PC-9 (cell line): ENCODE data around the gene SH3RF3. TPM values are rescaled to one million over a fixed set of nuclear protein-coding genes. Genes with fewer than 3 reads are reported as not detected.

Experiments used
- BruUV-seq: library from RNA; stranded (reverse); fragments of 400-500 nt; replicated peaks from 2 replicates; lab custom pipeline; 2021; lab: Mats Ljungman, UMichigan
- CTCF ChIA-PET: fragments of 300-600 bp; sonication (Branson Sonifier 250); formaldehyde crosslinking; loops from one replicate; lab custom pipeline; 2022; ENCODE audit warnings: antibody characterized with exemption; lab: Charles Lee
- POLR2A ChIA-PET: fragments of 300-600 bp; sonication (Branson Sonifier 250); formaldehyde crosslinking; loops from one replicate; lab custom pipeline; 2022; ENCODE audit warnings: antibody characterized with exemption; ENCODE audit not compliant: unreplicated experiment; lab: Charles Lee
- DNase-seq, 2 experiments: peaks; one replicate each; pipeline versions ENCODE4 v3.0.0 to v3.0.0-alpha.2; 2015 to 2022; ENCODE audit warnings: mixed read lengths in 1 of 2
- H2AFZ ChIP-seq: fragments of 200-600 bp; sonication (generic); 2 replicates; pipeline ENCODE4 v1.8.1; 2017; ENCODE audit warnings: antibody characterized with exemption
- H3F3A ChIP-seq: fragments of 200-600 bp; sonication (generic); 2 replicates; pipeline ENCODE4 v1.8.1; 2017; ENCODE audit warnings: antibody characterized with exemption, mild to moderate bottlenecking, low read depth; ENCODE audit not compliant: insufficient read depth
- H3K27ac ChIP-seq: fragments of 200-600 bp; sonication (generic); 2 replicates; pipeline ENCODE4 v1.6.1; 2016; ENCODE audit warnings: mixed run types
- H3K27me3 ChIP-seq: fragments of 200-600 bp; sonication (generic); 2 replicates; pipeline ENCODE4 v1.6.1; 2016; ENCODE audit warnings: low read depth, mixed run types; ENCODE audit not compliant: insufficient read depth
- H3K36me3 ChIP-seq: fragments of 200-600 bp; sonication (generic); 2 replicates; pipeline ENCODE4 v1.6.1; 2016; ENCODE audit warnings: low read depth, mixed run types
- H3K4me1 ChIP-seq: fragments of 200-600 bp; sonication (generic); replicated peaks from 2 replicates; pipeline ENCODE4 v1.6.1; 2016; ENCODE audit warnings: mixed run types; ENCODE audit not compliant: insufficient read depth
- H3K4me2 ChIP-seq: fragments of 200-600 bp; sonication (generic); 2 replicates; pipeline ENCODE4 v1.6.1; 2017; ENCODE audit warnings: mixed run types
- H3K4me3 ChIP-seq: fragments of 200-600 bp; sonication (generic); 2 replicates; pipeline ENCODE4 v1.6.1; 2016; ENCODE audit warnings: mixed run types
- H3K79me2 ChIP-seq: fragments of 200-600 bp; sonication (generic); 2 replicates; pipeline ENCODE4 v1.6.1; 2017; ENCODE audit warnings: low read depth, mixed run types
- H3K9me2 ChIP-seq: fragments of 200-600 bp; sonication (generic); 2 replicates; pipeline ENCODE4 v1.8.1; 2017; ENCODE audit warnings: mild to moderate bottlenecking; ENCODE audit not compliant: insufficient read depth
- H3K9me3 ChIP-seq: fragments of 200-600 bp; sonication (generic); 2 replicates; pipeline ENCODE4 v1.8.1; 2016; ENCODE audit warnings: low read depth; ENCODE audit not compliant: insufficient read depth
- H4K20me1 ChIP-seq: fragments of 200-600 bp; sonication (generic); 2 replicates; pipeline ENCODE4 v1.8.1; 2017; ENCODE audit not compliant: insufficient read depth
- EZH2 ChIP-seq: fragments of 200-600 bp; sonication (generic); IDR thresholded peaks from 2 replicates; pipeline ENCODE4 v1.8.0; 2017; ENCODE audit warnings: antibody characterized with exemption, low read depth
- intact Hi-C: fragments of 100-400 bp; cut with micrococcal nuclease; formaldehyde crosslinking; loops from one replicate; pipeline ENCODE4 v1.10.0; 2022; ENCODE audit not compliant: unreplicated experiment
- total RNA-seq: library from RNA; stranded (reverse); gene quantifications from 2 replicates; pipeline ENCODE4 v1.2.3, GENCODE V29; 2021
- TF ChIP-seq, protein P1 (sequence below): fragments of 200-600 bp; sonication (generic); conservative IDR thresholded peaks from 2 replicates; pipeline ENCODE4 v1.6.1; 2017; ENCODE audit warnings: mixed run types, antibody characterized with exemption, mild to moderate bottlenecking, moderate library complexity

SH3RF3 gene
- total RNA-seq, 1 experiment from 2014 or later: 6.1 TPM

DNA sequence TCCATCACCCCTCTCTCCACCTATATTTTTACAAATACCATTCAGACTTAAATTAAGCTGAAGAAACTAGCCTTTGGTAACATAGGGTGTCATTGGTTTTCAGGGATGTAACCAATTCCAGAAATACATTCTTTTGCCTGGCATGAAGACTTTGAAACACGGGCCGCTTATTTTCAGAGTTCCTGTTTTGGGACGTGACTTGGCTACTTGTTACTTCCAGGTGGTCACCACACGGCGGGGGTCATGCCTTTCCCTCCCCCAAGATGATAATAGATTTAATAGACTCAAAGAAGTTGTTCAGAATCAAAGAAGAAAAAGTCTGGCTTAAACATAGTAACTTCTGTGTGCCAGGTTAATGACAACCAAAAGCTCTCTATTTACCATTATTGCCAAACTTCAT is 374.2 kb downstream of the SH3RF3 start:
- ChIA-PET POLR2A (no interaction called here), CTCF (no interaction called here)
- H3K4me2 ChIP-seq: no peak overlapping the region
- H3K27me3 ChIP-seq: no peaks in the 10 kb centered on the region
- no peak overlapping the region for H3K4me3 ChIP-seq
- intact Hi-C loops: no loop called here
- BruUV-seq: no TSS peak
- DNase-seq: no peak
- H3F3A ChIP-seq: no peaks in the 10 kb centered on the region
- no peak overlapping the region for H3K27ac ChIP-seq
- H3K9me2 ChIP-seq: no peaks in the 10 kb centered on the region
- H3K4me1 ChIP-seq: peaks cover 7% of the 10 kb centered on the region
- no peaks in the 10 kb centered on the region for H3K9me3 ChIP-seq
- no peaks in the 10 kb centered on the region for H3K36me3 ChIP-seq
- H4K20me1 ChIP-seq: no peaks in the 10 kb centered on the region
- no peaks in the 10 kb centered on the region for H3K79me2 ChIP-seq
- TF ChIP-seq EZH2: no peak
- TF ChIP-seq, protein P1, sequence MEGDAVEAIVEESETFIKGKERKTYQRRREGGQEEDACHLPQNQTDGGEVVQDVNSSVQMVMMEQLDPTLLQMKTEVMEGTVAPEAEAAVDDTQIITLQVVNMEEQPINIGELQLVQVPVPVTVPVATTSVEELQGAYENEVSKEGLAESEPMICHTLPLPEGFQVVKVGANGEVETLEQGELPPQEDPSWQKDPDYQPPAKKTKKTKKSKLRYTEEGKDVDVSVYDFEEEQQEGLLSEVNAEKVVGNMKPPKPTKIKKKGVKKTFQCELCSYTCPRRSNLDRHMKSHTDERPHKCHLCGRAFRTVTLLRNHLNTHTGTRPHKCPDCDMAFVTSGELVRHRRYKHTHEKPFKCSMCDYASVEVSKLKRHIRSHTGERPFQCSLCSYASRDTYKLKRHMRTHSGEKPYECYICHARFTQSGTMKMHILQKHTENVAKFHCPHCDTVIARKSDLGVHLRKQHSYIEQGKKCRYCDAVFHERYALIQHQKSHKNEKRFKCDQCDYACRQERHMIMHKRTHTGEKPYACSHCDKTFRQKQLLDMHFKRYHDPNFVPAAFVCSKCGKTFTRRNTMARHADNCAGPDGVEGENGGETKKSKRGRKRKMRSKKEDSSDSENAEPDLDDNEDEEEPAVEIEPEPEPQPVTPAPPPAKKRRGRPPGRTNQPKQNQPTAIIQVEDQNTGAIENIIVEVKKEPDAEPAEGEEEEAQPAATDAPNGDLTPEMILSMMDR: no peak
- H2AFZ ChIP-seq: no peak overlapping the region

DNA sequence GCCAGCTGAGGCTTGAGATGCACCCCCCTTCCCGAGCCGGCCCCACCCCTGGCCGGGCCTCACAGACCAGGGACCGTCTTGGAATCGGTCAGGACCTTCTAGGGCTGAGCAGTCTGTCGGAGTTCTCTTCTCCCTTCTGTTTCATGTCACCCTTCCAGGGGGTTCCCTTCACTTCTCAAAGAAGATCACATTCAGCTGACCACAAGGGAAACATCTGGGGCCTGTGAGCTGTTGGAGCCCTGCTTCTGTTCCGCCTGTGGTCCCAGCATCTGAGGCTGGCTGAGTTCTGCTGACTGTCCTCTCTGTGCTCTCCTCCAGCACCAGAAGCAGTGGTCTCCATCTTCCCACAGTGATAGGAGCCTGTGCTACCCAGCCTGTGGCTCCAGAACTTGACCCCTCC is 378.2 kb downstream of the SH3RF3 start:
- H3K27ac ChIP-seq: no peak overlapping the region
- BruUV-seq: no TSS peak

GRCh38 chr2:109507828-109508227 is 378.8 kb downstream of the SH3RF3 start:
- no peak for DNase-seq
- Histone ChIP-seq H3K4me2 (no peak overlapping the region), H3K4me3 (no peak overlapping the region), H3K27me3 (no peaks in the 10 kb centered on the region), H3K9me2 (no peaks in the 10 kb centered on the region), H3K9me3 (no peaks in the 10 kb centered on the region), H3K36me3 (no peaks in the 10 kb centered on the region), H2AFZ (no peak overlapping the region), H3K27ac (no peak overlapping the region), H3F3A (no peaks in the 10 kb centered on the region), H4K20me1 (no peaks in the 10 kb centered on the region), H3K4me1 (no peaks in the 10 kb centered on the region), H3K79me2 (no peaks in the 10 kb centered on the region)
- ChIA-PET CTCF (no interaction called here), POLR2A (no interaction called here)
- no TSS peak for BruUV-seq
- intact Hi-C loops: no loop called here
- no peak for TF ChIP-seq EZH2
- TF ChIP-seq, protein P1: no peak

More for the DNA sequence above, 378.2 kb downstream of the SH3RF3 start:
- Histone ChIP-seq H3K9me3 (no peaks in the 10 kb centered on the region), H3K27me3 (no peaks in the 10 kb centered on the region), H4K20me1 (no peaks in the 10 kb centered on the region), H3K4me1 (no peaks in the 10 kb centered on the region), H3K36me3 (no peaks in the 10 kb centered on the region), H3F3A (no peaks in the 10 kb centered on the region), H2AFZ (no peak overlapping the region), H3K4me3 (no peak overlapping the region), H3K9me2 (no peaks in the 10 kb centered on the region), H3K79me2 (no peaks in the 10 kb centered on the region), H3K4me2 (no peak overlapping the region)
- ChIA-PET CTCF (no interaction called here), POLR2A (no interaction called here)
- no peak for TF ChIP-seq EZH2
- TF ChIP-seq, protein P1: no peak
- DNase-seq: no peak
- intact Hi-C loops: no loop called here
